ENCODE measurements around the gene ARHGAP33.

- TF ChIP-seq GABPA (IDR thresholded peaks at IDR 0.05; ENCODE audit: borderline replicate concordance, insufficient read depth, low read length) (no peak), CTCF (IDR thresholded peaks at IDR 0.05; ENCODE audit: control extremely low read depth in 1 of 3, insufficient read depth in 1 of 3, low read depth in 1 of 3, low read length in 3 of 3) (no peak), JUN (IDR thresholded peaks at IDR 0.05; ENCODE audit: low read depth, low read length) (no peak), RNF2 (IDR thresholded peaks at IDR 0.05; ENCODE audit: borderline replicate concordance, low read depth, low read length, missing control alignments, poor library complexity, severe bottlenecking) (no peak), SIN3A (conservative IDR thresholded peaks at IDR 0.05 in 1 of 2, IDR thresholded peaks at IDR 0.05 in 1 of 2; ENCODE audit: low read depth in 1 of 2, low read length in 2 of 2) (no peak), POLR2A (IDR thresholded peaks at IDR 0.05; ENCODE audit: control extremely low read depth in 1 of 2, low read depth in 2 of 2, low read length in 2 of 2) (no peak), SIX5 (IDR thresholded peaks at IDR 0.05; ENCODE audit: low read depth, low read length) (no peak), ASH2L (IDR thresholded peaks at IDR 0.05; ENCODE audit: low read length) (no peak), TEAD4 (IDR thresholded peaks at IDR 0.05; ENCODE audit: low read depth, low read length) (no peak), TAF1 (IDR thresholded peaks at IDR 0.05; ENCODE audit: low read depth, low read length) (no peak), CHD2 (IDR thresholded peaks at IDR 0.05; ENCODE audit: low read length) (no peak)
Observed at GRCh38 chr19:35727956-35728706, 47.2 kb upstream of the ARHGAP33 start.
